GM12892 (cell line): ENCODE measurements around the gene MSANTD3. TPM values are rescaled to one million over a fixed set of nuclear protein-coding genes. Genes with fewer than 3 reads are reported as not detected.
"Not testable (repeated sequence)": the region's sequence is repeated elsewhere in the genome, so short reads cannot be mapped to it uniquely, and the experiment has no call there.

Experiments
- DNase-seq: peaks from one replicate; pipeline ENCODE4 v3.0.0; 2011; ENCODE audit not compliant: insufficient read length
- FAIRE-seq: peaks from 2 replicates; lab custom pipeline; 2011; peaks lifted over from hg19 to GRCh38; lab: Jason Lieb, UNC
- POLR2A ChIP-seq: IDR thresholded peaks from 2 replicates; pipeline ENCODE4 v1.6.1; 2011; ENCODE audit warnings: low read depth, low read length, control low read depth
- POLR2AphosphoS5 ChIP-seq: IDR thresholded peaks from 2 replicates; pipeline ENCODE4 v1.6.1; 2011; ENCODE audit warnings: low read depth, low read length, control low read depth
- TAF1 ChIP-seq: IDR thresholded peaks from 2 replicates; pipeline ENCODE4 v1.6.1; 2011; ENCODE audit warnings: low read depth, mild to moderate bottlenecking, control low read depth, low read length, borderline replicate concordance
- polyA plus RNA-seq: library from polyadenylated mRNA; unstranded; fragments of >200 nt; gene quantifications from one replicate; pipeline ENCODE4 v1.2.1, GENCODE V29; 2012; ENCODE audit warnings: missing spikeins, inconsistent platforms; ENCODE audit not compliant: missing spikeins

The MSANTD3 gene, protein sequence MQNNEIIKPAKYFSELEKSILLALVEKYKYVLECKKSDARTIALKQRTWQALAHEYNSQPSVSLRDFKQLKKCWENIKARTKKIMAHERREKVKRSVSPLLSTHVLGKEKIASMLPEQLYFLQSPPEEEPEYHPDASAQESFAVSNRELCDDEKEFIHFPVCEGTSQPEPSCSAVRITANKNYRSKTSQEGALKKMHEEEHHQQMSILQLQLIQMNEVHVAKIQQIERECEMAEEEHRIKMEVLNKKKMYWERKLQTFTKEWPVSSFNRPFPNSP
- 12.8 TPM for polyA plus RNA-seq

DNA sequence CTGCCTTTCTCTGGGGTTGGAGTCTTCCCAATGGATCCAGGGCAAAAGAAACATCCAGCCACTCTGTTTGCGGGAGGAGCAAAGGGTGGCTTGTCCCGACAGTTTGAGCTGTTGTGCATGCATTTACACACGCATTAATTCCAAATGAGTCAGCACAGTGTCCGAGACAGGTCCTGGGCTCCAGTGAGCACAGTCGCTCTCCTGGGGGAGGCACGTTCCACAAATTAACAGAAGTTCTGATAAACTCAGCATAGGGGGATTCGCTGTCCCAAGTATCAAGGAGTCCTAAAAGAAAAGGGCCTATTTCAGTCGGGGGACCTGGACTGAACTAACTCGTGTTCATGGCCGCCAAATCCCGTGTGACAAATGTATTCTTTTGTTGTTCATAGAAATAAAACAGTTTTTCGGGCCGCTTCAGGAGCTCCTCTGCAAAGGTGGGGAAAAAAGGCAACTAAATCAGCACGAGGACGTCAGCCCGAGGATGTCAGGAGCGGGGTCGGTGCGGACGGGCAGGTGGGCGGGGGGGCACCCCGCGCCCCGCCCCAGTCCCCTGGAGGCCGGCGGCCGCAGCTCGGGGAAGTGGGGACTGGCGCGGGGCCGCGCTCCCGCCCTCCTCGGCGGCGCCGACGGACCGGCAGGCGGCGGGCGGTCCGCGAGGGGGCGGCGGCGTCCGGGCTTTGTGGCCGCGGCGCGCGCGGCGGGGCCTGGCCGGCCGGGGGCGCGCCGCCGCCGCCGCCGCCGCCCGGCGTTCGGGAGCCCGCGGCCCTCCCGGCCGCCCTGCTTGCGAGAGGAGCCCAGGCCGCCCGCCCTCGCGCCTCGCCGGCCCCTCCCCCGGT, at the start of gene MSANTD3:
Gene MSANTD3, plus strand, starts transcription at position 614 of the 836 bp plus-strand sequence. CDS start 14,796 bp downstream, outside the sequence.
- no peak for FAIRE-seq
- DNase-seq, result peak; percentile 76
- no peak; the same call in 1 of the 2 replicates for TF ChIP-seq POLR2A
- no peak for TF ChIP-seq POLR2AphosphoS5

DNA sequence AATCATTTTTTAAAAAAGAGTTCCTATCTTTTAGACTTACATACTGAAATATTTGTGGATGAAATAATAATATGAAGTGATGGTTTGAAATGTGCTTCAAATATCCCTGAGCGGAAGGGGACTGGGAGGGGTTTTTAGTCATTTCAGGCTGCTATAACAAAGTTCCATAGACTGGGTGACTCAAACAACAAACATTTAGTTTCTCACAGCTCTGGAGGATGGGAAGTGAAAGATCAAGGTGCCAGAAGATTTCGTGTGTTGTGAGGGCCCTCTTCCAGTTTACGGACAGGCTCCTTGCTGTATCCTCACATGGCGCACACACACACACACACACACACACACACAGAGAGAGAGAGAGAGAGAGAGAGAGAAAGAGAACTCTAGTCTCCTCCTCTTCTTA, 47.1 kb upstream of the MSANTD3 start:
- FAIRE-seq (no peak), DNase-seq (no peak)
- TF ChIP-seq POLR2A (no peak), POLR2AphosphoS5 (no peak), TAF1 (no peak)

DNA sequence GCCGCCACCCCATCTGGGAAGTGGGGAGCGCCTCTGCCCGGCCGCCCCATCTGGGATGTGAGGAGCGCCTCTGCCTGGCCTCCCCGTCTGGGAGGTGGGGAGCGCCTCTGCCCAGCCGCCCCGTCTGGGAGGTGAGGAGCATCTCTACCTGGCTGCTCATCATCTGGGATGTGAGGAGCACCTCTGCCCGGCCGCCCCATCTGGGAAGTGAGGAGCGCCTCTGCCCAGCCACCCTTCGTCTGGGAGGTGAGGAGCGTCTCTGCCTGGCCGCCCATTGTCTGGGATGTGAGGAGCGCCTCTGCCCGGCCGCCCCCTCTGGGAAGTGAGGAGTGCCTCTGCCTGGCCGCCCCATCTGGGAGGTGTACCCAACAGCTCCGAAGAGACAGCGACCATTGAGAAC, 34.0 kb upstream of the MSANTD3 start:
- not testable (repeated sequence) for FAIRE-seq, DNase-seq

DNA sequence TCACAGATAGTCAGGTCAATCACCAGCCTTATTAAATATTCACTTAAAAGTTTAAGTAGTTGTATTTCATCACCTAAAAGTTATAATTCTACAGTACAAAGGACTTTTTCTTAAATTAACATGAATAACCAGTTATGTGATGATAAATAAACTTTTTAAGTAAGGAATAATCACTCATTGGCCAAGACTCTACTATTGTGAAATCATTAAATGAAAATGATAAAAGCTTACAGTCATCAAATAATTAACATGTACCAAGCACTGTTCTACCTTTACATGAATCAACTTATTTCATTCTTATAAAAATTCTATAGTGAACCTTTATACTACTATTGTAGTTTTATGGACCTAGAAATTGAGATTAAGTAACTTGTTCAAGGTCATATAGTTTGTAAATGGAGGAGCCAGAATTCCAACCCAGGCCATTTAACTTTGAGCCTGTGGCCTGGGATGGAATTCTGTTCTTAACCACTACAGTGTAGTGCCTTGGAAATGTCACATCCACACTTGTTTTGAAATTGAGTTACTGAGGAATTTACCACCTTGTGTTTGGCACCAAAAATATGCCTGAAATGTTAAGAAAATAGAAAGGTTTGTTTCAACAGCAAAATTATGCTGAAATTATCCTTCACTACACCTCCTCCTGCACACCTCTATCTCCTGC, 32.8 kb upstream of the MSANTD3 start:
- DNase-seq (no peak), FAIRE-seq (no peak)
- no peak for TF ChIP-seq TAF1
- no peak for TF ChIP-seq POLR2A
- TF ChIP-seq POLR2AphosphoS5, result no peak

DNA sequence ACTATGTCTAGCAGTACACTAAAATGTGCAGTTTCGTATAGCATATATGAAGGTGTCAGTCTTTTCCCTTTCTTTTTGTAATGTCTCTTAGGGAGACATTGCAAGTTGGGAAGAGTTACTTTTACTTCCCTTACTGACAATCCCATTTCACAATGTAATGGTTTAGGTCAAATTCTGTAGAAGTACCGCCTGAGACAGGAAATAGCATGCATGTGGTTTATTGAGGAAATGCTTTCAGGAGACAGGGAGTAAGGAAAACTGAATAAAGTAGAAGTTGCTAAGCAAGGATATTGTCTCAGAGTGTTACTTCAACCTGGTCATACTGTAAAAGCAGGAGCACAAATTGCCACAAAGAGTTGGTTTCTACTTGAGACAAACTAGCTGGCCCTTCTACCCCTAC, 32.1 kb upstream of the MSANTD3 start:
- DNase-seq (no peak), FAIRE-seq (no peak)
- TF ChIP-seq POLR2A (no peak), POLR2AphosphoS5 (no peak), TAF1 (no peak)

DNA sequence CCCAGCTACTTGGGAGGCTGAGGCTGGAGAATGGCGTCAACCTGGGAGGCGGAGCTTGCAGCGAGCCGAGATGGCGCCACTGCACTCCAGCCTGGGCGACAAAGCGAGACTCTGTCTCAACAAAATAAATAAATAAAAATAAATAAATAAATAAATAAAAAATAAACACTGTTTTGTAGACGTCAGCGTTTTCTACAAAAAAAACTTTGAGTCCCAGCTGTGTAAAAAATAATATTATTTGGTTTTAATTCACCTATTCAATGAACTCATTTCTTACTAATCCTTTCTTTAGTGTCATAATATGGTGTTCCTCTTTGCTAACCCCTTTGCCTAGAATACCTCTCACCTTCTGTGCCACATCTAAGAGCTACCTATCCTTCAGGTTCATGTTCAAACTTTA, 30.2 kb upstream of the MSANTD3 start:
- no peak for FAIRE-seq
- TF ChIP-seq POLR2AphosphoS5 (no peak), POLR2A (no peak), TAF1 (no peak)
- DNase-seq, result no peak

DNA sequence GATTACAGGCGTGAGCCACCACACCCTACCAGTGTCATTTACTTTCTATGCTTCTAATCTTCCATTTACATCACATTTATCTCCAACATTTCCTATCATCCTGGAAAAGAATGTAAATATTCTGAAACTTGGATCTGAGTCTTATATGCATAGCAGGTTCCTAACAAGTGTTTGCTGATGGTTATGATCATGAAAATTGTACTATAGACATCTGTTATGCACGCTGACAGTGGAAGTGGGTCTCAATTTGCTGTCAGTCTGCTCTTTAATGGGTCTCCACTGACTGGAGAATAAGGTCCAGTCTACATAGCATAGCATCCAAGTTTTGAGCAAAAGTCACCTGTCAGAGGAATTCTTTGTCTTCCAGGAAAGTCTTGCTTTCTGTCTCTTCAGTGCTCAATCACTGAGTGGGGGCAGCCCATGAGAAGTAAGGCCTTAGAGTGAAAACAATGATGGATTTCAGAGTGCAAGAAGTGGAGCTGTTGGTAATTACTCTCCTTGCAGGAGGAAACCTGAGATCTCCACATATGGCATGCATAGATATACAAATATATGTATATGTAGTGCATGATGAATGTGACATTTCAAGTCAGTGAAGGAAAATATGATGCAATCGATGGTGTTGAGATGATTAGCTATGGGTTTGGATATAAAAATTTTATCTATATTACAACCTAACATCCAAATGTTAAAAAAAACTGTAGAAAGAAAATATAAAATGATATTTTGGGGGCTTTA, 29.2 kb upstream of the MSANTD3 start:
- DNase-seq (no peak), FAIRE-seq (no peak)
- no peak for TF ChIP-seq TAF1
- TF ChIP-seq POLR2A, result no peak
- TF ChIP-seq POLR2AphosphoS5, result no peak

DNA sequence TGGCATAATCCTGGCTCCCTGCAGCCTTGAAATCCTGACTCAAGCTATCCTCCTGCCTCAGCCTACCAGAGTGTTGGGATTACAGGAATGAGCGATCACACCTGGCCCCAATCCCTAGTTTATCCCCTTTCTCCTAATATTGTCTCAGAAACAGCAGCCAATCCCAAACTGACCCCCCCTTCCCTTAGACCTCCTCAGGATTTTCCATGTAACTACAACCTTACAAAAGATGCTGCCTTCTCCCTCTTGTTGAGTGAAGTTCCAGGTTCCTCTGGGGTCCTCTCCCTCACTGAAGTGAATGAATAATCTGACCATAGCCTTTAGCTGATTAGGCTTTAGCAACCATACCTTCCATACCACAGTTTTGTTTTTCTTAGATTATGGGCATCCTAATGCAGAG, 25.9 kb upstream of the MSANTD3 start:
- no peak for TF ChIP-seq TAF1
- no peak for TF ChIP-seq POLR2A
- DNase-seq, result no peak
- no peak for FAIRE-seq

DNA sequence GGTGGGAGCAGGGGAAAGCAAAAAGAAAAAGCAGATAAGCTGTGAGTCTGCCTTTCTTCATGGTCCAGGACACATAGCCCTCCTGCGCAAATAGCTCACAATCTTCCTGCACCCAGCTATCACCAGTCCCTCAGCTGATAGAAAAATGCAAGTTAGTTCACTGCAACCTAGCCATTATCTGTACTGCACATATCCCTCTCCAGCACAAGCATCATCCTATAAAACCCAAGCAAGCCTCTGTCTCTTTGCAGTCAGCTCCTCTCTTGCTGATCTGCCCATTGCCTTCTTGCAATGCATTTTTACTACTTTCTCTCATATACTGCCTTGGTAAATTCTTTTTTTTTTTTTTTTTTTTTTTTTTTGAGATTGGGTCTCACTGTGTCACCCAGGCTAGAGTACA, 20.0 kb upstream of the MSANTD3 start:
- FAIRE-seq (no peak), DNase-seq (no peak)
- TF ChIP-seq POLR2A (no peak), POLR2AphosphoS5 (no peak), TAF1 (no peak)

DNA sequence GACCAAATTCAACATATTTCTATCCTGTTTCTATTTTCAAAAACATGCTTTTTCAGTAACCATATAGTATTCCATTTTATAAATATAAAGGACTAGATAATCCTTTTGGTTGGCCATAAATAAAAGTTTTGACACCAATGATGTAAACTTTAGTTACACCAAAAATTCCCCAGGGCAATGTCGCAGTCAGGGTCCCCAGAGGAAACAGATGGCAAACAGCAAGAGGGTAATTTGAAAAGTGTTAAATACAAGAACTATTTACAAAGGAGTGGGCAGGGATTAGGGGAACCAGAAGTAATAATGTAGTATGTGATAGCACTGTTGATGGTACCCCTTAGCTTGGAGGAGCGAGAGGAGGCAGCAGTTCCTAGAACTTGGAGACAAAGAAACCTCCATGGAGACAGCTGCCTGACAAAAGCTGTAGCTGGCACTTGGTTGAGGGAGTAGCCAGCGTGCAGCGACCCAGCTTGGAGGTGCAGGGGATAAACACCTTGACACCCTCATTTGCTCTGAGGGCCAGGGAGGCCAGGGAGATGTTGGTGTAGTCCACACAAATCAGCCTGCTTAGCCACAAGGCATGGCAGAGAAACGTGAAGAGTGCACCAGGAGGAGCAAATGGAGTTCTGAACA, 18.3 kb upstream of the MSANTD3 start:
- TF ChIP-seq POLR2AphosphoS5 (no peak), TAF1 (no peak), POLR2A (no peak)
- no peak for DNase-seq
- FAIRE-seq, result no peak

DNA sequence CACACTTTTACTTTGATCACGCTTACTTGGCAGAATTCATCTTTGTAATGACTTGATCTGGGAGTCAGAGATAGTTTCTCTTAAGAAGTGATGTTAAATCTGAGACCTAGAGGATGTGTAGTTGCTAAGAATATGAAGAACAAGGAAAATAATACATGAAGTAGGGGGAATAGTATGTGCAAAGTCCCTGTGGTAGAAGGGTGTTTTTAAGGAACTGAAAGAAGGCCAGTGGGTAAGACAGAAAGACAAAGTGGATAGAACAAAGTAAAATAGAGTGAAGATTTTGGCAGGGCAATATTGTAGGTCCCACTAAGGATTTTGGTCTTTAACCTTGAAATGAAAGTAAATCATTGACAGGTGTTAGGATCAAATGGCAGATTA, 17.8 kb upstream of the MSANTD3 start:
- no peak for FAIRE-seq
- DNase-seq, result no peak
- TF ChIP-seq TAF1 (no peak), POLR2AphosphoS5 (no peak), POLR2A (no peak)
